Measurements from ENCODE around the gene NCAPD2. TPM values are rescaled to one million over a fixed set of nuclear protein-coding genes. Genes with fewer than 3 reads are reported as not detected.

Gene NCAPD2
- total RNA-seq, 1 donor from 2014 or later = 113 TPM

DNA sequence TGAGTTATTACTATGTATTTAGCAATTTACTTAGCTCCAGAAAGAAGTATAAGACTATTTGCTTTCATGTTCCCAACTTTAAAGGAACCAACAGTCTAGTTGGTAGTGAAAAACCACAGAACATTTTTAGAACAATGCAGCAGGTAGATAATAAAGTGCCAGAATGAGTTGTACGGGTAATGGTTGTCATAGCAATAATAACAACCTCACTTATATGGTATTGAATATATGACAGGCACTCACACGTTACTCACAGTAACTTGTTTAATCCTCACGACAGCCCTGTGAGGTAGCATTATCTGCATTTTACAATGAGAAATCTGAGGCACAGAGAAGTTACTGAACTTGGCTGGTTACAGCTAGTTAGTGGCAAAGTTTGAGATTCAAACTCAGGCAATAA lies 29.8 kb downstream of the NCAPD2 start:
- no peak for DNase-seq (ENCODE audit: low spot score)
- Histone ChIP-seq H3K4me1 (no peaks in the 10 kb centered on the region), H3K36me3 (peaks cover 26% of the 10 kb centered on the region), H3K79me2 (ENCODE audit: low read depth) (no peaks in the 10 kb centered on the region), H3K4me3 (no peak overlapping the region), H3K27ac (no peak overlapping the region), H3K27me3 (no peaks in the 10 kb centered on the region), H3F3A (ENCODE audit: low read depth) (no peaks in the 10 kb centered on the region), H3K9ac (no peak overlapping the region), H3K4me2 (no peak overlapping the region), H3K9me3 (ENCODE audit: low read depth) (no peaks in the 10 kb centered on the region), H4K20me1 (ENCODE audit: low read depth) (no peaks in the 10 kb centered on the region), H2AFZ (replicated peaks) (no peak overlapping the region)
- TF ChIP-seq EZH2 (IDR thresholded peaks at IDR 0.05) (no peak), EZH2phosphoT487 (IDR thresholded peaks at IDR 0.05) (no peak), CTCF (IDR thresholded peaks at IDR 0.05) (no peak)
- no peaks in the 10 kb centered on the region for H3K4me1 Mint-ChIP-seq
- no peak overlapping the region for H3K27ac Mint-ChIP-seq
- no peaks in the 10 kb centered on the region for H3K27me3 Mint-ChIP-seq (ENCODE audit: insufficient read depth, low read depth)
- no peaks in the 10 kb centered on the region for H3K9me3 Mint-ChIP-seq
- peaks cover 51% of the 10 kb centered on the region for H3K36me3 Mint-ChIP-seq
- no peak overlapping the region for H3K4me3 Mint-ChIP-seq

DNA sequence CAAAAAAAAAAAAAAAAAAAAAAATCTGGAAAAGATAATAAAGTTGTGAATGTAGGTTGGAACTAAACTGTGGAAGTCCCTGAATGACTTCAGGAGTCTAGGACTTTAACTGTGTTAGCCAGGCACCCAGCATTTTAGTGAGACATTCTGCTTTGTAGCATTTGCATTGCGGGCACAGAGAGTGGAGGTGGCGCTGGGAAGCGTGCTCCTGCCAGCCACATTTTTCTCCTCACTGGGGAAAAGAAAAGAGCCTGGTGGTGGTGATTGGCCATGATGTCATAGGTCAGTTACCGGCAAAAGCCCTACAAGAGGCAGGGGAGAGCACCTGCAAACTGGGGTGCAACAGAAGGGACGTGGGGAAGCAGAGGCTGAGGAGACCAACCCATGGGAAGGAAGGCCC lies 30.7 kb downstream of the NCAPD2 start:
- Mint-ChIP-seq H3K27ac (no peak overlapping the region), H3K9me3 (no peaks in the 10 kb centered on the region), H3K27me3 (ENCODE audit: insufficient read depth, low read depth) (peaks cover 2% of the 10 kb centered on the region), H3K4me3 (no peak overlapping the region), H3K4me1 (peaks cover 4% of the 10 kb centered on the region), H3K36me3 (peaks cover 57% of the 10 kb centered on the region)
- no peak for DNase-seq (ENCODE audit: low spot score)
- TF ChIP-seq EZH2 (IDR thresholded peaks at IDR 0.05) (no peak), CTCF (IDR thresholded peaks at IDR 0.05) (no peak), EZH2phosphoT487 (IDR thresholded peaks at IDR 0.05) (no peak)
- H3K36me3 ChIP-seq = peaks cover 26% of the 10 kb centered on the region
- no peaks in the 10 kb centered on the region for H3K4me1 ChIP-seq
- H3K27ac ChIP-seq = no peak overlapping the region
- H3K79me2 ChIP-seq (ENCODE audit: low read depth) = no peaks in the 10 kb centered on the region
- no peaks in the 10 kb centered on the region for H3K27me3 ChIP-seq
- no peaks in the 10 kb centered on the region for H3K9me3 ChIP-seq (ENCODE audit: low read depth)
- H4K20me1 ChIP-seq (ENCODE audit: low read depth) = no peaks in the 10 kb centered on the region
- no peak overlapping the region for H3K9ac ChIP-seq
- H2AFZ ChIP-seq (replicated peaks) = no peak overlapping the region
- no peak overlapping the region for H3K4me3 ChIP-seq
- peaks cover under 1% of the 10 kb centered on the region for H3F3A ChIP-seq (ENCODE audit: low read depth)
- no peak overlapping the region for H3K4me2 ChIP-seq

DNA sequence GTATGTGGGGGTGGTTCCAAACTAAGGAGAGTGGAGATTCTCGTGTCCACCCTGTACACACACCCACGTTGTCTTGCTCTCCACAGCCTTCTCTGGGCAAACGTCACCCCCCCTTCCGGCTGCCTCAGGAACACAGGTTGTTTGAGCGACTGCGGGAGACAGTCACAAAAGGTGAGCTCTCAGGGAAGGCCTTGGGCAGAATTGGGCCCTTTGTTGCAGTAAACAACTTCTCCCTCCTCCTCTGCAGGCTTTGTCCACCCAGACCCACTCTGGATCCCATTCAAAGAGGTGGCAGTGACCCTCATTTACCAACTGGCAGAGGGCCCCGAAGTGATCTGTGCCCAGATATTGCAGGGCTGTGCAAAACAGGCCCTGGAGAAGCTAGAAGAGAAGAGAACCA lies 32.3 kb downstream of the NCAPD2 start:
- H3K9me3 Mint-ChIP-seq = no peaks in the 10 kb centered on the region
- Histone ChIP-seq H3K79me2 (ENCODE audit: low read depth) (peaks cover 4% of the 10 kb centered on the region), H3K27me3 (no peaks in the 10 kb centered on the region), H3F3A (ENCODE audit: low read depth) (peaks cover 16% of the 10 kb centered on the region), H3K9me3 (ENCODE audit: low read depth) (no peaks in the 10 kb centered on the region), H3K36me3 (peaks cover 18% of the 10 kb centered on the region), H3K4me1 (peaks cover under 1% of the 10 kb centered on the region), H3K27ac (no peak overlapping the region), H3K4me2 (no peak overlapping the region), H4K20me1 (ENCODE audit: low read depth) (no peaks in the 10 kb centered on the region), H3K9ac (no peak overlapping the region), H2AFZ (replicated peaks) (no peak overlapping the region), H3K4me3 (no peak overlapping the region)
- H3K4me1 Mint-ChIP-seq = peaks cover 12% of the 10 kb centered on the region
- H3K36me3 Mint-ChIP-seq = peaks cover 65% of the 10 kb centered on the region
- H3K4me3 Mint-ChIP-seq = no peak overlapping the region
- TF ChIP-seq EZH2phosphoT487 (IDR thresholded peaks at IDR 0.05) (no peak), CTCF (IDR thresholded peaks at IDR 0.05) (no peak), EZH2 (IDR thresholded peaks at IDR 0.05) (no peak)
- peaks cover 2% of the 10 kb centered on the region for H3K27me3 Mint-ChIP-seq (ENCODE audit: insufficient read depth, low read depth)
- DNase-seq (ENCODE audit: low spot score) = no peak
- H3K27ac Mint-ChIP-seq = no peak overlapping the region

All from neural progenitor cell (in vitro differentiated cells).